ENCODE results near the gene CPXM1.

Gene CPXM1

DNA sequence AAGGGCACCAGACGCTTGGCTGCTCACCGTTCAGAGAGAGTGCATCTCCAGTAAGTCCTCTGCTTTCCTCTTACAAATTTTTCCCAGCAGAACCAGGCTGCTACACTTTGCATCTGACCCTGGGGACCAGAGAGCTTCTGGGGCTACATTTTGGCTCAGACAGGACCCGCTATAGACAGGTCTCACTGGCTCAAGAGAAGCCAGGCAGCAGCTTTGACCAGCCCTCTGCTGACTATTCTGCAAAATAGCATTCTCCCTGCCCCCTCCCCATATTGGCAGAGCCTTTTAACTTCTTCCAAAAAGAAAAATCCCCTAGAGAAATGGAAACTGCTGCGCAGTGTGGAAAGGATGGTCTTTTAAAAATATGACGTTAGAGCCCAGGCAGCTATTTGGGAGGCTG is 37.2 kb downstream of the CPXM1 start:
- no peak overlapping the region for H3K4me3 ChIP-seq (replicated peaks in 1 of 2; ENCODE audit: low read depth in 2 of 2, low read length in 2 of 2)
- no peak for DNase-seq (ENCODE audit: low read depth in 2 of 2)
- TF ChIP-seq, protein P1, sequence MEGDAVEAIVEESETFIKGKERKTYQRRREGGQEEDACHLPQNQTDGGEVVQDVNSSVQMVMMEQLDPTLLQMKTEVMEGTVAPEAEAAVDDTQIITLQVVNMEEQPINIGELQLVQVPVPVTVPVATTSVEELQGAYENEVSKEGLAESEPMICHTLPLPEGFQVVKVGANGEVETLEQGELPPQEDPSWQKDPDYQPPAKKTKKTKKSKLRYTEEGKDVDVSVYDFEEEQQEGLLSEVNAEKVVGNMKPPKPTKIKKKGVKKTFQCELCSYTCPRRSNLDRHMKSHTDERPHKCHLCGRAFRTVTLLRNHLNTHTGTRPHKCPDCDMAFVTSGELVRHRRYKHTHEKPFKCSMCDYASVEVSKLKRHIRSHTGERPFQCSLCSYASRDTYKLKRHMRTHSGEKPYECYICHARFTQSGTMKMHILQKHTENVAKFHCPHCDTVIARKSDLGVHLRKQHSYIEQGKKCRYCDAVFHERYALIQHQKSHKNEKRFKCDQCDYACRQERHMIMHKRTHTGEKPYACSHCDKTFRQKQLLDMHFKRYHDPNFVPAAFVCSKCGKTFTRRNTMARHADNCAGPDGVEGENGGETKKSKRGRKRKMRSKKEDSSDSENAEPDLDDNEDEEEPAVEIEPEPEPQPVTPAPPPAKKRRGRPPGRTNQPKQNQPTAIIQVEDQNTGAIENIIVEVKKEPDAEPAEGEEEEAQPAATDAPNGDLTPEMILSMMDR (IDR thresholded peaks at IDR 0.05; ENCODE audit: low read depth, low read length), result no peak

DNA sequence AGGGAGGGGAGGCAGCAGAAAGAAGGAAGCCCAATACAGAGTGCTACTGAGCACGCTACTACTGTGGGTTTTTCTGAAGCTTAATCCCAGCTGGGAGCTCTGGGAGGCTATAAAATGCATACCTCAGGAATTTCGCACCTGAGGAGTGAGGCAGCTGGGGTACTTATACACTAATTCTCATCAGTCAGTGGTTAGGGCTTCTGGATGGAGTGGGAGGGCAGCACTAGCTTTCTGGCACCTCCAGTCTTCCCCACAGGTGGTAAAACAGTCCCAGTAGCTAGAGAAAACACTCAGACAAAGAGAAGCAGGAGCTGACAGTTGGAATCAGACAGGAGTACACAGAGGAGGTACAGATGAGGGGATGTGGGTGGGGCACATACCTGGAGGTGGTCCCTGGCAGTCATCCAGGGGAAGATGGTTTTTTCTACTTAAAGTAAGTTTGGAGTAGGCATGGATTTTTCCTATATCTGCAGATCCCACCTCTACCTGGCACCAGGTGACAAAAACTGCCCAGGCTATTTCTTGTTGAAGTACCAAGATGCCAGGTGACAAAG is 37.8 kb downstream of the CPXM1 start:
- TF ChIP-seq, protein P1 (IDR thresholded peaks at IDR 0.05; ENCODE audit: low read depth, low read length), result no peak
- DNase-seq (ENCODE audit: low read depth in 2 of 2), result no peak
- H3K4me3 ChIP-seq (replicated peaks in 1 of 2; ENCODE audit: low read depth in 2 of 2, low read length in 2 of 2), result no peak overlapping the region

GRCh38 chr20:2761885-2762284 is 38.5 kb downstream of the CPXM1 start:
- H3K4me3 ChIP-seq (replicated peaks in 1 of 2; ENCODE audit: low read depth in 2 of 2, low read length in 2 of 2), result no peak overlapping the region
- DNase-seq (ENCODE audit: low read depth in 2 of 2), result no peak
- TF ChIP-seq, protein P1 (IDR thresholded peaks at IDR 0.05; ENCODE audit: low read depth, low read length), result no peak

- no peak overlapping the region for H3K4me3 ChIP-seq (replicated peaks in 1 of 2; ENCODE audit: low read depth in 2 of 2, low read length in 2 of 2)
- TF ChIP-seq, protein P1 (IDR thresholded peaks at IDR 0.05; ENCODE audit: low read depth, low read length), result no peak
These were observed 39.5 kb downstream of the CPXM1 start for GRCh38 chr20:2760952-2761305.

DNA sequence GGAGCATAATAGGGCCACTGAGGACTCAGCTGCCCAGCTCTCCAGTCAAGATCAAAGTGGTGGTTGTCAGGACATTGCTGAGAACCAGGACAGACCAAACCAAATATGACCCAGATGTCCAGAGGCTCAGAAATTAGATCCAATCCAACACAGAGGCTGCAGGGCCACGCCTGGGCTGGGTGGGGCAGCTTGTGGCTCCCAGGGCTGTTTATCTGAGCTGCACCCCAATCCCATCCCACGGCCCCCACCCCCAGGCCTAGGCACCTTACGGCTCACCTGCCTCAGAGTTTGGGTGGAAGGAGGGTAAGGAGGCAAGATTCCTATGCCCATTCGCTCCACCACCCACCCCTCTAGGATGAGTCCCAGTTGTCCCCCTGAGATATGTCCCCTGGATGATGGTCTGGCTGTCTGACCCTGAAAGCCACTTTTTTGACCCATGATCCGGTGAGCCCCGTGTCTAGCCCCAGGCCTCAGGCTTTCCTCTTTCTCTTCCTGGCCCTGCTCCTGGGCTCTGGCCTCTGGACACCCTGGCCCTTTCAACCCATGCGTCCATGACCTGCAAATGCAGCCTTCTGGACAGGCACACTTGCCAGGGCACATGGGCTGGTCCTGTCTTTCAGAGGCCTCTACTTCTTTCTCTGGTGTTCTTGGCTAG is 40.0 kb downstream of the CPXM1 start:
- no peak for DNase-seq (ENCODE audit: low read depth in 2 of 2)
- TF ChIP-seq, protein P1 (IDR thresholded peaks at IDR 0.05; ENCODE audit: low read depth, low read length), result no peak
- no peak overlapping the region for H3K4me3 ChIP-seq (replicated peaks in 1 of 2; ENCODE audit: low read depth in 2 of 2, low read length in 2 of 2)

More at GRCh38 chr20:2760952-2761305, 39.5 kb downstream of the CPXM1 start:
- DNase-seq (ENCODE audit: low read depth in 2 of 2), result no peak

DNA sequence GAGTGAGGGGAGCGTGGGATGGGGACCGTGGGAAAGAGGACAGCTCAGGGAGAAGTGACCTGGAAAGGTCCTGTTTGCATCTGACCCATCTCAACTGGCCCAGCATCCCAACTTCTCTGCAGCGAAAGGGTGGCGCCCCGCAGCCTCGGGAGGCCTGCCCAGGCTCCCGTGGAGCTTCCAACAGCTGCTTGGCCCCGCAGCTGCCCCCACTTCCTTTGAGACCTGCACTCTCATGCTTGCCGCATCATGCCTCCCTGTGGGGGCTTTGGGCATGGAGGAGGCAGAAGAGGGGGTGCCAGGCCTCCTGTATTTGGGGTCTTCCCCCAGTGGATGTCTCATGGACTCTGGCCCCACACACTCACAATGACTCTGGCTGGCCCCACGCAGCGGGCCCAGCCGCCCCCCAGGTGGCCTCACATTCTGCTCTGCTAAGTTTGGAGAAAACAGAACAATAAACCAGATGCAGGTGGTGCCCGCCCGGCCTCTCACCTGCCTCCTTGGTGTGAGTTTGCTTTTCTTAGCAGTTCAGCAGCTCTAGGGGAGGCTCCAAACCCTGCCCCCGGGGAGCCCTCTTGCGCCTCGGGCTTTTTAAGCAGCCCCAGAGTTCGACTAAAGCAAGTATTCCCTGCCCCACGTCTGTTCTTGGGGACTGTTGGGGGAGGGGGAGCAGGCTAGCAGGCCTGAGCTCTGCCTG is 40.7 kb downstream of the CPXM1 start:
- TF ChIP-seq, protein P1 (IDR thresholded peaks at IDR 0.05; ENCODE audit: low read depth, low read length), result no peak
- H3K4me3 ChIP-seq (replicated peaks in 1 of 2; ENCODE audit: low read depth in 2 of 2, low read length in 2 of 2), result no peak overlapping the region

More for the DNA sequence above, 40.7 kb downstream of the CPXM1 start:
- no peak for DNase-seq (ENCODE audit: low read depth in 2 of 2)

Data from cardiac fibroblast (primary cell).